A549 (cell line): ENCODE measurements around the gene PHRF1. TPM values are rescaled to one million over a fixed set of nuclear protein-coding genes. Genes with fewer than 3 reads are reported as not detected.

Source experiments
- ATAC-seq, 2 experiments: fragments of 200-7000 bp in 1 of 2; fragments of >200 bp in 1 of 2; cut with Nextera tagmentation in 1 of 2; cut with Tn5 transposase in 1 of 2; 3 replicates each; pipeline versions ENCODE4 v1.8.0 to v1.9.1; 2018 to 2020; ENCODE audit warnings: mild to moderate bottlenecking in 1 of 2, moderate library complexity in 1 of 2
- CTCF ChIA-PET: fragments of 300-600 bp; sonication (Branson Sonifier 250); formaldehyde crosslinking; extraction: SDS; loops from one replicate; lab custom pipeline; 2021; ENCODE audit warnings: antibody characterized with exemption, inconsistent platforms; lab: Yijun Ruan, JAX
- POLR2A ChIA-PET: fragments of 350-600 bp; formaldehyde crosslinking; extraction: SDS; loops from one replicate; lab custom pipeline; 2021; ENCODE audit warnings: antibody characterized with exemption, inconsistent platforms; lab: Yijun Ruan, JAX
- DNase-seq, 2 experiments: peaks; one replicate each; pipeline versions ENCODE4 v3.0.0 to v3.0.0-alpha.2; 2011 to 2016; ENCODE audit warnings: low read depth in 1 of 2, low spot score in 1 of 2
- FAIRE-seq: peaks from 2 replicates; lab custom pipeline; 2011; peaks lifted over from hg19 to GRCh38; lab: Jason Lieb, UNC
- H3K27ac ChIP-seq, 2 experiments: fragments of >200 bp; sonication (Bioruptor Twin); formaldehyde crosslinking; 3 replicates each; pipeline ENCODE4 v1.5.1; 2016 to 2017
- H3K4me1 ChIP-seq: fragments of >200 bp; sonication (Bioruptor Twin); formaldehyde crosslinking; 3 replicates; pipeline ENCODE4 v1.6.1; 2016
- H3K4me2 ChIP-seq: fragments of >200 bp; sonication (Bioruptor Twin); formaldehyde crosslinking; 3 replicates; pipeline ENCODE4 v1.6.1; 2016
- H3K4me3 ChIP-seq: fragments of >200 bp; sonication (Bioruptor Twin); formaldehyde crosslinking; 3 replicates; pipeline ENCODE4 v1.5.1; 2016
- H3K9me3 ChIP-seq: fragments of >200 bp; sonication (Bioruptor Twin); formaldehyde crosslinking; 3 replicates; pipeline ENCODE4 v1.6.1; 2016
- BHLHE40 ChIP-seq: IDR thresholded peaks from 2 replicates; pipeline ENCODE4 v1.6.1; 2012; ENCODE audit warnings: low read depth, low read length, inconsistent platforms
- CEBPB ChIP-seq, 2 experiments: fragments of >200 bp in 1 of 2; sonication (Bioruptor Twin) in 1 of 2; formaldehyde crosslinking in 1 of 2; IDR thresholded peaks; 2 replicates each; pipeline ENCODE4 v1.6.1; 2012 to 2016
- ESRRA ChIP-seq: fragments of 150-350 bp; IDR thresholded peaks from 2 replicates; pipeline ENCODE4 v1.6.1; 2014; ENCODE audit warnings: mild to moderate bottlenecking, low read length, borderline replicate concordance
- FOXS1 ChIP-seq: fragments of 250-450 bp; sonication (Bioruptor Pico); IDR thresholded peaks from 2 replicates; pipeline ENCODE4 v1.5.0; 2020; ENCODE audit warnings: mild to moderate bottlenecking, moderate library complexity
- HOXA7 ChIP-seq: fragments of 250-450 bp; sonication (Bioruptor Pico); IDR thresholded peaks from 2 replicates; pipeline ENCODE4 v1.5.0; 2020; ENCODE audit warnings: mild to moderate bottlenecking, moderate library complexity
- HOXB5 ChIP-seq: fragments of 250-450 bp; sonication (Bioruptor Pico); IDR thresholded peaks from 2 replicates; pipeline ENCODE4 v1.5.0; 2020; ENCODE audit warnings: mild to moderate bottlenecking, moderate library complexity
- KDM5A ChIP-seq: fragments of 200-600 bp; sonication (generic); IDR thresholded peaks from 2 replicates; pipeline ENCODE4 v1.6.1; 2016; ENCODE audit warnings: antibody characterized with exemption, mild to moderate bottlenecking
- MAZ ChIP-seq: fragments of 150-350 bp; IDR thresholded peaks from 2 replicates; pipeline ENCODE4 v1.6.1; 2014; ENCODE audit warnings: antibody characterized with exemption, low read depth, low read length, borderline replicate concordance
- NFE2L2 ChIP-seq: fragments of 150-350 bp; conservative IDR thresholded peaks from 2 replicates; pipeline ENCODE4 v1.6.1; 2014; ENCODE audit warnings: low read length
- NR3C1 ChIP-seq: fragments of >200 bp; sonication (Bioruptor Twin); formaldehyde crosslinking; IDR thresholded peaks from 3 replicates; pipeline ENCODE4 v1.6.1; 2017
- POLR2AphosphoS2 ChIP-seq: conservative IDR thresholded peaks from 2 replicates; pipeline ENCODE4 v1.6.1; 2012; ENCODE audit warnings: low read length, improper control_type of control experiment, inconsistent platforms
- RARB ChIP-seq: fragments of 250-450 bp; sonication (Bioruptor Pico); IDR thresholded peaks from 2 replicates; pipeline ENCODE4 v1.8.0; 2021; ENCODE audit warnings: mild to moderate bottlenecking, moderate library complexity
- SMC3 ChIP-seq: fragments of >200 bp; sonication (Bioruptor Twin); formaldehyde crosslinking; IDR thresholded peaks from 3 replicates; pipeline ENCODE4 v1.6.1; 2018; ENCODE audit warnings: inconsistent platforms
- ZNF302 ChIP-seq: fragments of 250-450 bp; sonication (Bioruptor Pico); IDR thresholded peaks from 2 replicates; pipeline ENCODE4 v1.9.0; 2021; ENCODE audit warnings: inconsistent platforms, mild to moderate bottlenecking, moderate library complexity
- WGBS: methylation state at CpG from one replicate; pipeline ENCODE4 v1.1.6; 2017; ENCODE audit errors: missing lambda C conversion rate; 5-methylcytosine and 5-hydroxymethylcytosine counted together
- polyA plus RNA-seq, 4 experiments: library from polyadenylated mRNA; depleted of rRNA in 3 of 4; stranded (reverse); fragments of >200 nt; fragmentation: RNase III in 1 of 4; extraction: RNeasy Plus Mini Kit Qiagen cat#74134 plus additional on column Dnase treatment in 1 of 4; gene quantifications; 2 replicates in 3 of 4; 3 replicates in 1 of 4; pipeline ENCODE4 v1.2.3, GENCODE V29; 2011 to 2017
- TF ChIP-seq, protein P1 (sequence below): fragments of 250-450 bp; sonication (Bioruptor Pico); IDR thresholded peaks from 2 replicates; pipeline ENCODE4 v1.5.0; 2021; ENCODE audit warnings: mild to moderate bottlenecking, moderate library complexity, borderline replicate concordance
- TF ChIP-seq, protein P2 (sequence below): IDR thresholded peaks from 2 replicates; pipeline ENCODE4 v1.6.1; 2012; ENCODE audit warnings: low read depth, borderline replicate concordance
- TF ChIP-seq, protein P3 (sequence below): IDR thresholded peaks from 2 replicates; pipeline ENCODE4 v1.6.1; 2012
- TF ChIP-seq, protein P4 (sequence below): fragments of 150-350 bp; IDR thresholded peaks from 2 replicates; pipeline ENCODE4 v1.6.1; 2014; ENCODE audit warnings: low read depth, mild to moderate bottlenecking, low read length
- TF ChIP-seq, protein P5 (sequence below): fragments of >200 bp; sonication (Bioruptor Twin); formaldehyde crosslinking; IDR thresholded peaks from 2 replicates; pipeline ENCODE4 v1.6.1; 2016

The PHRF1 gene
- polyA plus RNA-seq, 2 of the 4 experiments (the other 2 are of a cell fraction), result 10.8 to 25.3 TPM

DNA sequence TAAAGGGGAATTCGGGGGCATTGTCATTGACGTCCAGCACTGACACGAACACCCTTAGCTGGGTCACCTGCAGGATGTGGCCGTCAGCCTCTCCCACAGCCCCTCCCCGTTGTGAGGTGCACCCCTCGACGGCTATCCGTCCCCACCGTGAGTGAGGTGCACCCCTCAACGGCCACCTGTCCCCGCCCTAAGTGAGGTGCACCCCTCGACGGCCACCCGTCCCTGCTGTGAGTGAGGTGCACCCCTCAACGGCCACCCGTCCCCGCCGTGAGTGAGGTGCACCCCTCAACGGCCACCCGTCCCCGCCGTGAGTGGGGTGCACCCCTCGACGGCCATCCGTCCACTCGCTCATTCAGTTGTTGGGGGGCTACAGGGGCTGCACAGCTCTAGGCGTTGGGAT lies 45.6 kb downstream of the PHRF1 start:
- ChIA-PET CTCF (no interaction called here), POLR2A (no interaction called here)
- Histone ChIP-seq H3K4me2 (no peak overlapping the region), H3K27ac (no peak overlapping the region), H3K4me1 (peaks cover 21% of the 10 kb centered on the region), H3K9me3 (no peaks in the 10 kb centered on the region), H3K4me3 (no peak overlapping the region)
- ATAC-seq (no peak), DNase-seq (no peak), FAIRE-seq (no peak)
- TF ChIP-seq SMC3, result no peak
- no peak for TF ChIP-seq MAZ
- TF ChIP-seq FOXS1 (CRISPR knock-in tag), result no peak
- TF ChIP-seq BHLHE40, result no peak
- no peak for TF ChIP-seq NR3C1
- TF ChIP-seq HOXA7 (CRISPR knock-in tag), result no peak
- no peak for TF ChIP-seq ESRRA
- no peak for TF ChIP-seq KDM5A
- TF ChIP-seq, protein P1, sequence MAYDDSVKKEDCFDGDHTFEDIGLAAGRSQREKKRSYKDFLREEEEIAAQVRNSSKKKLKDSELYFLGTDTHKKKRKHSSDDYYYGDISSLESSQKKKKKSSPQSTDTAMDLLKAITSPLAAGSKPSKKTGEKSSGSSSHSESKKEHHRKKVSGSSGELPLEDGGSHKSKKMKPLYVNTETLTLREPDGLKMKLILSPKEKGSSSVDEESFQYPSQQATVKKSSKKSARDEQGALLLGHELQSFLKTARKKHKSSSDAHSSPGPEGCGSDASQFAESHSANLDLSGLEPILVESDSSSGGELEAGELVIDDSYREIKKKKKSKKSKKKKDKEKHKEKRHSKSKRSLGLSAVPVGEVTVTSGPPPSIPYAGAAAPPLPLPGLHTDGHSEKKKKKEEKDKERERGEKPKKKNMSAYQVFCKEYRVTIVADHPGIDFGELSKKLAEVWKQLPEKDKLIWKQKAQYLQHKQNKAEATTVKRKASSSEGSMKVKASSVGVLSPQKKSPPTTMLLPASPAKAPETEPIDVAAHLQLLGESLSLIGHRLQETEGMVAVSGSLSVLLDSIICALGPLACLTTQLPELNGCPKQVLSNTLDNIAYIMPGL (CRISPR knock-in tag), result no peak
- no peak for TF ChIP-seq RARB (CRISPR knock-in tag)
- TF ChIP-seq POLR2AphosphoS2, result no peak
- TF ChIP-seq, protein P2, sequence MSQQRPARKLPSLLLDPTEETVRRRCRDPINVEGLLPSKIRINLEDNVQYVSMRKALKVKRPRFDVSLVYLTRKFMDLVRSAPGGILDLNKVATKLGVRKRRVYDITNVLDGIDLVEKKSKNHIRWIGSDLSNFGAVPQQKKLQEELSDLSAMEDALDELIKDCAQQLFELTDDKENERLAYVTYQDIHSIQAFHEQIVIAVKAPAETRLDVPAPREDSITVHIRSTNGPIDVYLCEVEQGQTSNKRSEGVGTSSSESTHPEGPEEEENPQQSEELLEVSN, result no peak
- TF ChIP-seq, protein P3, sequence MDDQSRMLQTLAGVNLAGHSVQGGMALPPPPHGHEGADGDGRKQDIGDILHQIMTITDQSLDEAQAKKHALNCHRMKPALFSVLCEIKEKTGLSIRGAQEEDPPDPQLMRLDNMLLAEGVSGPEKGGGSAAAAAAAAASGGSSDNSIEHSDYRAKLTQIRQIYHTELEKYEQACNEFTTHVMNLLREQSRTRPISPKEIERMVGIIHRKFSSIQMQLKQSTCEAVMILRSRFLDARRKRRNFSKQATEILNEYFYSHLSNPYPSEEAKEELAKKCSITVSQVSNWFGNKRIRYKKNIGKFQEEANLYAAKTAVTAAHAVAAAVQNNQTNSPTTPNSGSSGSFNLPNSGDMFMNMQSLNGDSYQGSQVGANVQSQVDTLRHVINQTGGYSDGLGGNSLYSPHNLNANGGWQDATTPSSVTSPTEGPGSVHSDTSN, result no peak
- TF ChIP-seq, protein P4, sequence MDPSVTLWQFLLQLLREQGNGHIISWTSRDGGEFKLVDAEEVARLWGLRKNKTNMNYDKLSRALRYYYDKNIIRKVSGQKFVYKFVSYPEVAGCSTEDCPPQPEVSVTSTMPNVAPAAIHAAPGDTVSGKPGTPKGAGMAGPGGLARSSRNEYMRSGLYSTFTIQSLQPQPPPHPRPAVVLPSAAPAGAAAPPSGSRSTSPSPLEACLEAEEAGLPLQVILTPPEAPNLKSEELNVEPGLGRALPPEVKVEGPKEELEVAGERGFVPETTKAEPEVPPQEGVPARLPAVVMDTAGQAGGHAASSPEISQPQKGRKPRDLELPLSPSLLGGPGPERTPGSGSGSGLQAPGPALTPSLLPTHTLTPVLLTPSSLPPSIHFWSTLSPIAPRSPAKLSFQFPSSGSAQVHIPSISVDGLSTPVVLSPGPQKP, result no peak
- TF ChIP-seq, protein P5, sequence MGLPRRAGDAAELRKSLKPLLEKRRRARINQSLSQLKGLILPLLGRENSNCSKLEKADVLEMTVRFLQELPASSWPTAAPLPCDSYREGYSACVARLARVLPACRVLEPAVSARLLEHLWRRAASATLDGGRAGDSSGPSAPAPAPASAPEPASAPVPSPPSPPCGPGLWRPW, result no peak
- no peak for TF ChIP-seq HOXB5 (CRISPR knock-in tag)
- WGBS, result 87% methylated on average over 23 of the region's 27 CpGs

DNA sequence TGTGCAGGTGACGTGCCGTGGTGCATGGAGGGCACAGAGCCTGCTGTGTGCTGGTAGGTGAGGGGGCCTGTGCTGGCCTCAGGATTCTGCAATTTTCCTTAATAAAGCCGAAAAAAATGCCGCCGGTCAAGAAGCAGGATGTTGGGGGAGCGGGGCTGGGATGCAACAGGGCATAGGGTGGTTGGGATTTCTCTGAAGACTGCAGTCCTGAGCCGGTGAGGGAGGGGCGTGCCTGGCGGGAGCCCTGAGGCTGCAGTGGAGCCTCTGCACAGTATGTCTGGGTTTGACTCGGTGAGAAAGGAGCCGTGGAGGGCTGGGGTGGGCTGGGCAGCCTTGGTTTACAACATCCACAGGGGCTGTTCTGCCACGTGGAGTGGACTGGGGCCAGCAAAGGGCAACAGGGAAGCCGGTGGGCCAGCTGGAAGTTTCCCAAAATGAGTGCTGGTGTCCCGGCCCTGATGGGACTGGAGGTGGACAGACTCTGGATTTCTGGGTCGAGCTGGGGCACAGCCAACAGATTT lies 47.1 kb downstream of the PHRF1 start:
- Histone ChIP-seq H3K27ac (peak overlapping the region in 1 of 2 experiments; percentile 70; a peak in 3 of 6 replicates), H3K4me1 (peaks cover 25% of the 10 kb centered on the region), H3K4me2 (peak overlapping the region; percentile 34; the same call in 1 of the 3 replicates), H3K4me3 (no peak overlapping the region), H3K9me3 (no peaks in the 10 kb centered on the region)
- WGBS, result 85% methylated on average over 15 of the region's 15 CpGs
- no peak for FAIRE-seq
- no peak for TF ChIP-seq KDM5A
- TF ChIP-seq NFE2L2, result no peak
- TF ChIP-seq CEBPB (IDR thresholded peaks at IDR 0.05), result no peak
- no peak for TF ChIP-seq ZNF302 (CRISPR knock-in tag)
- ChIA-PET POLR2A (no interaction called here), CTCF (interaction anchor here (0.8 to 1.2 kb wide), 2 partner anchors 39 to 100 kb away, joined by 3 to 4 read pairs; no protein-coding TSS in a partner anchor)
- DNase-seq, result no peak
- peak in 1 of 2 experiments; percentile 3; a peak in 1 of 6 replicates for ATAC-seq
